ENCODE results near the gene MAP7D1.

Gene MAP7D1

GRCh38 chr1:36126797-36127500, 29.0 kb upstream of the MAP7D1 start:
- TF ChIP-seq, protein P1, sequence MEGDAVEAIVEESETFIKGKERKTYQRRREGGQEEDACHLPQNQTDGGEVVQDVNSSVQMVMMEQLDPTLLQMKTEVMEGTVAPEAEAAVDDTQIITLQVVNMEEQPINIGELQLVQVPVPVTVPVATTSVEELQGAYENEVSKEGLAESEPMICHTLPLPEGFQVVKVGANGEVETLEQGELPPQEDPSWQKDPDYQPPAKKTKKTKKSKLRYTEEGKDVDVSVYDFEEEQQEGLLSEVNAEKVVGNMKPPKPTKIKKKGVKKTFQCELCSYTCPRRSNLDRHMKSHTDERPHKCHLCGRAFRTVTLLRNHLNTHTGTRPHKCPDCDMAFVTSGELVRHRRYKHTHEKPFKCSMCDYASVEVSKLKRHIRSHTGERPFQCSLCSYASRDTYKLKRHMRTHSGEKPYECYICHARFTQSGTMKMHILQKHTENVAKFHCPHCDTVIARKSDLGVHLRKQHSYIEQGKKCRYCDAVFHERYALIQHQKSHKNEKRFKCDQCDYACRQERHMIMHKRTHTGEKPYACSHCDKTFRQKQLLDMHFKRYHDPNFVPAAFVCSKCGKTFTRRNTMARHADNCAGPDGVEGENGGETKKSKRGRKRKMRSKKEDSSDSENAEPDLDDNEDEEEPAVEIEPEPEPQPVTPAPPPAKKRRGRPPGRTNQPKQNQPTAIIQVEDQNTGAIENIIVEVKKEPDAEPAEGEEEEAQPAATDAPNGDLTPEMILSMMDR (IDR thresholded peaks at IDR 0.05; ENCODE audit: control insufficient read depth, extremely low read depth, insufficient read depth) = no peak
- DNase-seq (ENCODE audit: low read depth) = no peak
- no peak overlapping the region for H3K4me3 ChIP-seq (ENCODE audit: low read depth, low read length)

- no peak for DNase-seq (ENCODE audit: low read depth)
- no peak overlapping the region for H3K4me3 ChIP-seq (ENCODE audit: low read depth, low read length)
- TF ChIP-seq, protein P1 (IDR thresholded peaks at IDR 0.05; ENCODE audit: control insufficient read depth, extremely low read depth, insufficient read depth) = no peak
Measured at GRCh38 chr1:36128126-36128904, 27.6 kb upstream of the MAP7D1 start.

GRCh38 chr1:36128905-36129206, 27.1 kb upstream of the MAP7D1 start:
- DNase-seq (ENCODE audit: low read depth) = no peak
- H3K4me3 ChIP-seq (ENCODE audit: low read depth, low read length) = no peak overlapping the region
- TF ChIP-seq, protein P1 (IDR thresholded peaks at IDR 0.05; ENCODE audit: control insufficient read depth, extremely low read depth, insufficient read depth) = no peak

DNA sequence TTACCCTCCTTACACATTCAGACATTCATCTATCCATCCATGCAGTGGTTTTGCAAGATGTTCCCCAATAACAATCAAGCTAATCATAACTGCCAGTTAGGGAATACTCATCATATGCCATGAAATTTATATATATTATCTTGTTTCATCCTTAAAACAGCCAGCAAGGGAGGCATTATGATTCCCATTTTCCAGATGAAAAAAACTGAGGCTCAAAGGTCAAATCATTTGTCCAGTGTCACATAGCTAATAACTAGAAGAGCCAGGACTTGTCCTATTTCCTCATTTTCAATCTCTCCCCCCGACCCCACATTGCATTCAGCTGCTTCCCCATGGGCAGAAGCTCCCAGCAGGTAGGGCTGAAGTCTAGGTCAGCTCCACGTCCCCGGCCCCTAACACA, 23.9 kb upstream of the MAP7D1 start:
- TF ChIP-seq, protein P1 (IDR thresholded peaks at IDR 0.05; ENCODE audit: control insufficient read depth, extremely low read depth, insufficient read depth) = no peak
- no peak overlapping the region for H3K4me3 ChIP-seq (ENCODE audit: low read depth, low read length)
- DNase-seq (ENCODE audit: low read depth) = no peak

DNA sequence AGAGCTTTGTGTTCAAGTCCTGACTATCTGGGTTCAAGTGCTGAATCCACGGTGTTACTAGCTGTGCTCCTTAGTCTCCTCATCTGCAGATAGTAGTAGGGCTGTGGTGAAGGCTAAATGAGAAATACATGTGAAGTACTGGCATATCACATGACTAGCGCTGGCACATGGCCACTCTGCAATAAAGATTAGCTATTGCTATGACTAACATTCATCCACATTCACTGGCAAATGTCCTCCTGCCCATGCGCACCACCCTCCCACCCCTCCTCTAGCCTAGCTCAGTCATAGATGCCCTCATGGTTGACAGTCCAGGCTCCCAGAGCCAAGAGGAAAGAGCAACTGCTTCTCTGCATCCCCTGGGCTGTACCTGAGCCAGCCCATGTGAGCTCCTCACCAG, 22.5 kb upstream of the MAP7D1 start:
- TF ChIP-seq, protein P1 (IDR thresholded peaks at IDR 0.05; ENCODE audit: control insufficient read depth, extremely low read depth, insufficient read depth) = no peak
- no peak overlapping the region for H3K4me3 ChIP-seq (ENCODE audit: low read depth, low read length)
- DNase-seq (ENCODE audit: low read depth) = no peak

DNA sequence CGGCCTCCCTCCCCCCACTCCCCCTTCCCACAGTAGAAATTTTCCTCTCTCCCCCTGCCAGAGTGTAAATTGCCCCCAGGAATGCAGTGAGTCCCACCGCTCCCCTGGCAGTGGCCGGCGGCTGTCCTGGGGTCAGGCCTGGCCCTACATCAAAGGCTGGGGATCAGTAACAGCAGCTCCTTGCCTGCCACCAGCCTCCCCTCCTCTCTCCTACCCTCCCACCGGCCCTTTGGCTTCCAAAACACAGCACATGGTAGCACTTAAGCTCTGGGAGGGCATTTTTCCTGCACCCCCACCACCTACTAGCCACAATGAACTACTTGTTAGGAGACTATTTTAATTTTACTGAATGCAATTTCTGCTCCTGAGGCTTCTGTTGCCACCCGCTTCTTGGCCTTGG, 21.9 kb upstream of the MAP7D1 start:
- TF ChIP-seq, protein P1 (IDR thresholded peaks at IDR 0.05; ENCODE audit: control insufficient read depth, extremely low read depth, insufficient read depth) = no peak
- DNase-seq (ENCODE audit: low read depth) = no peak
- H3K4me3 ChIP-seq (ENCODE audit: low read depth, low read length) = no peak overlapping the region

Measured in LNCaP clone FGC (cell line).